CD4-positive, alpha-beta T cell treated with Interferon gamma for 1 hour (primary cell): ENCODE measurements around the gene RGS7.

Source experiments
- DNase-seq: peaks from one replicate; pipeline ENCODE4 v3.0.0-alpha.2; 2020

RGS7 gene

DNA sequence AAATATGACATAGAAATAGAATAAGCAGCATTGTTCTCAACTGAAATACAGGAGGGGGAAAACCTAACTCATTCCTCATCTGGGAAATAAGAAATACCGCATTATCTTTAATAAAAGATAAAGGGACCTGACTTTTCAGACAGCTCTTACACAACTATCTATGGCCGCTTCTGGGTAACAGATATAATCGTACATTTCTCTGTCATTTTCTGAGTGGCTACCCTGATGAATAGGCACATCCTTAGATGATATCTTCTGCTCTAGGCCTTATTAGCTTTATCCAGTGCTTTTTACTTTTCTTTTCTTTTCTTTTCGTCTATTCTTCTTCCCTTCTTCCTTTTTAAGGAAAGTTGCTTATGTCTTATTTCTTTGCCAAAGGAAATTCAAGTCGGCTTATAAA is 388.1 kb downstream of the RGS7 start:
- no peak for DNase-seq

DNA sequence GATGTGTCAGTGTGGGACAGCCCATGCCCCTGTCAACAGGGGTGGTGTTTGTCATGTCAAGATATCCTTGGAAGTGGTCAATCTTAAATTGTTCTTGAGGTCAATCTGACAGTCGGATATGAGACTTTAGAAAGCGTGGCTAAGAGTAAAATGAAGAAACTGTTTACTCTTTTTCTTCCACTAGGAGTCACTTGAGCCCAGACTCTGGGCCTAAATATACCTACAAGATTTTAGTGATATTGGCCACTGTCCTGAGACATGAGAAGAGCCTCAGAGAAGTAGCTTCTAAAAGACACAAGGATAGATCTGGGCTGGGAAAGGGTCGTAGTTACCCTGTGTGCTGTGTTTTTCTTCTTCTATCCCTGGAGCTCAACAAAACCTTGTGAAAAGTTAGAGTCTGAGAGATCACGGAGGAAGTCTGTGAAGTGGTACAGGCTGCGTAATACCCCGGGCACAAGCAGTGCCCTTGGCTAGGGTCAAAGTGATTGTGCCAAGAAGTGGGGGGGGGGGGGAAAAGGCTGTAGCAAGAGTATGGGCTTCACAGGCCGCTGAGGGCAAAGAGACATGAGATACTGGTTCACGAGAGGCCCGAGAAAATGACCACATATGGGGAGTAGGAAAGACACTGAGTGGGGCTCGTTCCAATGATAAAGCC is 389.8 kb downstream of the RGS7 start:
- DNase-seq: no peak

DNA sequence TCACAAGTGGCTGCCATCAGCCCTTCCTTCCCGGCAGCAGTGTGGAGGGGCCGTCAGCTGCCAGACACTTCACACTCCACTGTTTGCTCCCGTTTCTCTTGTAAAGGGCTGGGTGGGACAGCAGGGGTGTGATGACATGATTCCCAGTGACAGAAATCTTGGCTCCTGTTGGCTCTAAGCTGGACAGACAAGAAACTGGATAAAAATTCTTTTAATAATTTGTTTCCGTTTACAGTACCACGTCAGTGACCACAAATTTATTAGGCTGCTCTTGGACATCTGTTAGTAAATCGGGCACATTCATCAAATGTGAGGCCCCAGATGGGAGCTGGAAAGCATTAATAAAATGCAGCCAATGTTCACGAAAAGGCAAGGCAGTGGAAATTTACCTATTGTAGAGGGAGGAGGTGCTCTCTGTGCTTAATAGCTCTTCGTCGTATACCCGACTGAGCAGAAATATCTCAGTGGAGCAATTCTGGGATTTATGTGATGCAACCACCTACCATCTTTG is 391.4 kb downstream of the RGS7 start:
- DNase-seq: no peak

DNA sequence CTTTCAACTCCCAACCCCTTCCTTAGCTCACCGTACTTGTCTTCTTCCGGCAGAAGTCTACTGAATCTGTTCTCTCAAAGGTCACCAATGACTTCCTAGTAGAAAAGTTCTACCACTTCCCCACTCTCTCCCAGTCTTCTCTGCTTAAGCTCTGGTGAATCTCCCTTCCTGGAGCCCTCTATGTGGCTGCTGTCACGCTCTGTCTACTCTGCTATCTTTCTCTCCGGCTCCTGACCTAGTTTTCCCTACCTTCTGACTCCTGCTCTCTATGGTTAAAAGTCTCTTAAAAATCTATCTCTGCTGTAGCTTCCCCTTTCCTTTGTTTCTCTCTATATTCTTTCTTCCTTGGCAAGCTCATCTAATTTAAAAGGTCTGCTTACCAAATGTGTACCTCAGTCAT is 394.9 kb downstream of the RGS7 start:
- no peak for DNase-seq

DNA sequence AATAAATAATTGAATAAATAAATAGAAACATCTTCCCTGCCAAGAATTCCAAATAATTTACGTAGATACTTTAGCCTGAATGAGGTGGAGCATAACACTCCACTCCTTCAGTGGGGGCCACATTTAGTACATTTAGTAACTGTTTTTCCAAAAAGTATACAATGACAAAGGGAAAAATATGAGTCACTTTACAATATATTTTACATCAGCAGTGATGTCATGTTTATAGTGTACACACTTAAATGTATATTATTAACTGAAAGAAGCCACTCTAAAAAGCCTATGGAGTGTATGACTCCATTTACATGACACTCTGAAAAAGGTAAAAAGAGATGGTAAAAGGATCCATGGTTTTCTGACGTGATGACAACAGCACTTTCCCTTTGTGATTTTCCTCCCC is 400.6 kb downstream of the RGS7 start:
- DNase-seq: no peak

DNA sequence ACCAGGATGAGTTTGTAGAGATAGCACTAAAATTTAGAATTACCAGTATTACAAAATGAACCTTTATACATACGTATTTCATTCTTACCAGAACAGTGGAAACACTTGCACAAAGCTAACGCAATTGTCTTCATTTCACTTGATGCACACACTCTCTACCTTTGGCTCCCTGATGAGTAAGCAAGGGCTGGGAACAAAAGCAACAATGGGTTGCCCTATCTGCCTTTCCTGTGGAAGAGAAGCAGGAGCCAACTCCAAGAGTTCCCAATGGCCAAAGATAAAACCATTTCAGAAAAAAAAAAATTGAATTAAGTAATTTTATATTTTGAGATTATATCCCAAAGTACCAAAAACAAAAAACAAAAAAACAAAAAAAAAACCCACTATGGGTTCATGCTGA is 401.0 kb downstream of the RGS7 start:
- no peak for DNase-seq

DNA sequence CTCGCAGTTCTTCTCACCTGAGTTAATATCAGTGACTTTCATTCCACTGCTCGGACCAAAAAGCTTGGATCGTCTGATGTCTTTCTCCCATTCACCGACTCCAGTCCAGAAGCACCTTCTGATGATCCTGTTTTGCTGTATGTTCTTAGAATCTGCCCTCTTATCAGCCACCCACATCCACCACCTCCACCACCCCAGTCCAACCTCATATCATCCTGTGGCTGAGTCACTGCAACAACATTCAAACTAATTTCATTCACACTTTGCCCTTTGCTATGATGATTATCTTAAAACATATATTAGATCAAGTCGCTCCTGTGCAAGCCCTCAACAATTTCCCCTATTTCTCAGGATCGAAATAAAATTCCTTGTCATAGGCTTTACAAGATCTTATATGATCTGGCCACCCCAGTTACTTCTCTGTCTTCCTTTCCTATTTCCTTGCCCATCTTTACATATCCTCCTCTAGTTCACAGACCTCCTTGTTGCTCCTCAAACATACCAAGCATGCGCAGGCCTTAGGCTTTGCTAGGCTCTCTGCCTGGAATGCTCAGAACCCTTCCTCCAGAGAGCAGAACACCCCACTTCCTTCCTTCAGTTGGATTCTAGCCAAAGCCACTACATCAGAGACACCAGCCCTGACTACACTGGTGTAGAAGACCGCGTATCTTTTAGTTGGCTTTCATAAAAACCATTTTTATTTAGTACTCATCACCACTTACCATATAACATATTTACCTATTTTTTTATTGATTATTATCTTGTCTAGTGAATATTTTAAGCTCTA is 409.4 kb downstream of the RGS7 start:
- DNase-seq: no peak

DNA sequence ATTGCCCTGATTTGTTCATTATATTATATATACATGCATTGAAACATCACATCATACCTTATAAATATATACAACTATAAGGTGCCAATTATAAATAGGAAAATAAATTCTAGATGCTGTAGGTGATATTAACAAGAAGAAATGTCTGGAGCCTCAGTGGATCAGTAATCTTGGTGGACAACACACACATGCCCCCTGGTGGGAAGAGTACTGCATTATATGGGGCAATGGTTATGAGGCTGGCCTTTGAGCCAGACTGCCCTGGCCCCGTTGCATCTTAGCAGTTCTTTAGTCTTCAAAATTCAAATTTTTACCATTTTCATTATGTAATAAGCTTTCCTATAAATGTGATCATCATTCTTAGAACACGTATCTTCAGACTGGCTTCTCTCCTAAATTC is 410.1 kb downstream of the RGS7 start:
- DNase-seq: no peak

DNA sequence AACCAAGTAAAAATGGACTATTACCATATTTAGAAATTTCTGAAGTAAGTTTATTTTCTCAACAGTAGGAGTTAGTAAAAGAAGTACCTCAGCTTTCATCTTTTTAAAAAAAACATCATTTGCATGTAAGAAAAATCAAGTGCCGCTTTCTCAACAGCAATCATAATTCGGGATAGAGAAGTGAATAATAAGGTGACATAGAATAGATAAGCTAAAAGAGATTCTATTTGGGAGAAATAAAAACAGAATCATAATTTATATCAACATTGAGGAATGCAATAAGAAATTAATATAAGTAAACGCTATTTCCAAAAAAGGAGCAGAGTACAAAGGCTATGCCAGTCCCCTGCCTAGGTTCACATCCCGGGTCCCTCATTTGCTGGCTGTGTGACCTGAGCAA is 414.1 kb downstream of the RGS7 start:
- DNase-seq: no peak

DNA sequence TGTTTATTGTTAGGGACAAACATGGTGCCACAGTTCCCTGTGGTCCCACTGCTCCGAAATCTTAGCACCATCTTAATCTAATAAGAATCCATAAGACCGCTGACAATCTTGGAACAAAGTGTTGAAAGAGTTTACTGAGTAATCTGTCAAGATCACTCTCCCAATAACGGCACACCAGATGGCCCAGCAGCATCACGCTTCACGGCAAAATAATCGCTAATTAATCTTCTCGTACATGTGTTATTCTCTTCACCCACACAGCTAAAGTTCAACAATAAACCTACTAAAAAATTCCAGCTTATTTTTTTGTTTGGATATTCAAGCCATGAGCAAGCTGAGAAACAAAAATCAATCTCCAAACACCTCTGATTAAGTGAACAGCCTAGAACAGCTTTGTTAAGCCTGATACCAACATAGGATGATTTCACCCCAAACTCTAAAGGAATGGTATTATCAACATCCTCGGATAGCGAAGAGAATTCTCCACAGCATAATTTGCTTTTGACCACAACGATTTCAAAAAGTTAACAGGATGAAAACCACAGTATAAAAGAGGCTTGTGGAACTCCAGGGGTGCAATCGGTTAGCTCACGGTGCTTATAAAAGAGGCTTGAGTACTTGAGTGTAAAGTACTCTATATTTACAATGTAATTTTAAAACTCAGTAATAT is 415.2 kb downstream of the RGS7 start:
- DNase-seq: no peak

DNA sequence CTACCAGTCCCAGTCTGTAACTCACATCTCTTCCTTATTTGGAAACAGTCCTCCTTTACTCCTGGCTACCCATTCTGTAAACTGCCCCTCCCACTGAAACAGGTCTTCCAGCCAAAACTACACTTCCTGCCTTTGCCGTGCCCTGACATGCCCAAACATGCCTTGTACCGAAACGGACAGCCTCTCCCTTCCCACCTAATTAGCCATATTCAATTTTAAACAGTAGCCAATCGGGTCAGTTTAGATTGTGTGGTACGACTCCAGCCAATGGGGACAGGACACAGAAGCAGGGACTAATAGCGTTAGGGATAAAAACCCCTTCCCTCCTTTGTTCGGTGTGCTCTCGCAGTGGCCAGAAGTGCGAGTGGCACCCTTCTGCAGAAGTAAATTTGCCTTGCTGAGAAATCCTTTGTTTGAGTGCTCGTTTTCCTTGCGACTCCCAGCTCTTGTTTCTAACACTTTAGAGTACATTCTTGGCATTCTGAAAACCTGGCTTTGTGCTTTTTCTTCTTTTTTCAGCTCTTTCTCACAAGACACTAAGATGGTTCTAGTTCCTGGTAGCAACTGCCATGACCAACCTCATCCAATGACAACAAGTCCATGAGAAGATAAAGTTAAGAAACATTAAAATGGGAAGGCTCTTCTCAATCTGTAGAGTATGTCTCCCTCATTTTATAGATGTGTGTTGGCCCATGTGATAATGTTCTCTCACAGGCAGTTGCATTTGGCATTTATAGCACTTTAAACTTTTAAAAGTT is 419.9 kb downstream of the RGS7 start:
- no peak for DNase-seq

DNA sequence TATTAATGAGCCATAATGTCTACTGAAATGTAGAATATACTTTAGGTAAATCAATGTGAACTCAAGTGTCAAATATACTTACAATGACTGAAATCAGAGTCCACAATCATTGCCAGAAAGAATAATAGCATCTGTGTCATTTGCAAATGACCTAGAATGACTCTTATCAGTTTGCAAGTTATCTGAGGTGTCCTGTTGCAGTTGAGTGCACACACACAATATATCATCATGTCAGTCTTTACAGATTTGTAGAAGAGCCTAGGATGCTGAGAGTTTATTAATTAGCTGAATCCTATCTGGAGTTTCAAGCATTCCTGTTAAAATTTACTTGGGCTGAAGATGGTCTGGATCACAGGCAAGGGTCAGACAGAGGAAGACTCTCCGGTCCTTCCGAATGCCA is 421.1 kb downstream of the RGS7 start:
- no peak for DNase-seq

DNA sequence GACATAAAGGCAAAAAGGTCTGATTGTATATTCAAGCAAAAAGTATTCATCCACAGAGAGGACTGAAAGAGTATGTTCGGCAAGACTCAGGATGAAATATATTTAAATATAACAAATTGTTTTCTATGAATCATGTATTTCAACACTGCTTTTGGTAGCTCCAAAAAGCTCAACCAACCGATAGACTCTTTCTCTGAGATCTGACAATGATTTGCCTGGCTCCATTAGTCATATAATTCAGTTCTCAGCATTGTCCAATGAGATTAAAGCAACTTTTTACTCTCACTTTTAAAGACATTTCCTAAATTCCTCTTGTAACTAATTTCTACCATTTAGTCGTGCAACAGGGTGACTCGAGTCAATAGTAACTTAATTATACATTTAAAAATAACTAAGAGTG is 426.0 kb downstream of the RGS7 start:
- DNase-seq: no peak

DNA sequence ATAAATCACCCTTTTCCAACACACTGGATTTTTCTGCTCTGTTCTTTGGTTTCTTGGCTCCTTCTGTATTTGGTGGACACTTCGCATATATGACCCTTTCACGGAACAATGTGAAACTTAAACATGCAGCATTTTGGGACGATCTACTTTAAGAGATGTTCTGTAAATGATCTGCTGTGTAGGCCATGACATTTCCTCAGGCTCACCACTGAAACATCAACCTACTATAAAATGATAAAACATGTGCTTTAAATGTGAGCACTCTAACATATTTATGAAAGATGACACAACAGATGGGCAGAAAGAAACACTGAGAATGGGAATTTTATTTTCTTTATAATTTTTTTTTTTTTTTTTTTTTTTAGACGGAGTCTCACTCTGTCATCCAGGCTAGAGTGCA is 428.7 kb downstream of the RGS7 start:
- DNase-seq: no peak

DNA sequence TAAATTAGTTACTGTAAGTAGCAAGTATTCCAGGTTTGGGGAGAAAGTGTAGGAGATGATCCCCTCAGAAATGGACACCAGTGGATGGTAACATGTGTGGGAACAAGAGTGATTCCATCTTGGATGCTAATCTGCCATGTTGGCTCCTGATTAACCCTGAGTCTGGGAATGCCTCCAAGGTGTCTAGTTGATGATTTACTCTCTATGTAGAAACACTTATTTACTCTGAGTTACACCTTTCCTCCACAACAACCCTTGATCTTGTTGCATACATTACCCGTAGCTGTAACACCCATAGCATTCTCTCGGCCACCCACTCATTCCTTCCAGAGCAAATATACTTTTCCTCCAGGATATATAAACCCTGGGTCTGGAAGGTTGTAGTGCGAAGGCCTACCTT is 429.2 kb downstream of the RGS7 start:
- no peak for DNase-seq

DNA sequence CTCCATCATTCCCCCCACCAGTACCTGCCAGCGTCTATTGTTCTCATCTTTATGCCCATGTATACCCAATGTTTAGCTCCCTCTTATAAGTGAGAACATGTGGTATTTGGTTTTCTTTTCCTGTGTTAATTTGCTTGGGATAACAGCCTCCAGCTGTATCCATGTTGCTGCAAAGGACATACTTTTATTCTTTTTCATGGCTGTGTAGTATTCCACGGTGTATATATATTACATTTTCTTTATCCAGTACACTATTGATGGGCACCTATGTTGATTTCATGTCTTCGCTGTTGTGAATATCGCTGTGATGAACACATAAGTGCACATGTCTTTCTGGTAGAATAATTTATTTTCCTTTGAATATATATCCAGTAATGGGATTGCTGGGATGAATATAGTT is 431.7 kb downstream of the RGS7 start:
- no peak for DNase-seq

DNA sequence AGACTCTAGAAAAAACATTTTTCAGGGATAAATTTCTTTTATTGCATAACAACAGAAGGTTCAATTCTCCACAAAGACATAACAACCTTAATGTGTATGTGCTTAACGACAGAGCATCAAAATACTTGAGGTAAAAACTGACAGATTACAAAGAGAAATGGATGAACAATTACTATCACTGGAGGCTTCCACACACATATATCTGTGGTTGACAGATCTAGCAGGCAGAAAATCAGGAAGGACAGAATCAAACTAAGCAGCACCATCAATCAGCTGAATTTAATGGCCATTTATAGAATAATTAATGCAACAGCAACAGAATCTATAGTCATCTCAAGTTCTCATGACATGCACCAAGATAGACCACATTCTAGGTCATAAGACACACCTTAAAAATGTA is 439.0 kb downstream of the RGS7 start:
- DNase-seq: no peak

DNA sequence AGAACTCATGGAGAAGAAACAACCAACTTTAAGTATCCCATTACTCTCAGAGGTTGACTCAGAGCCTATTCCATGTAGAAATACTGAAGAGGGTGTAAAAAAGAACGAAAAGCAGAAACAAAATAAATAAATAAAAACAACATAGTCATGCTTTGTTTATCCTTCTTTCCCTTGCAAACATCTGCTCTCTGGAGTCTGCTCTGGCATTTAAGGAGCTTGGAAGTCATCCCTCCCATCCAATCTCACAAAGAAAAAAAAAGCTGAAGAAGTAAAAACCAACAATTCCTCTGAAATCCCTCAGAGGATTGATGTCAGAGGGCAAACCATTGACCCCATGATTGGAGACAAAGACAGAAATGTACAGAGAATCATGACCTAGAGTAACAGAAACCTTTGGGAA is 442.5 kb downstream of the RGS7 start:
- DNase-seq: no peak

DNA sequence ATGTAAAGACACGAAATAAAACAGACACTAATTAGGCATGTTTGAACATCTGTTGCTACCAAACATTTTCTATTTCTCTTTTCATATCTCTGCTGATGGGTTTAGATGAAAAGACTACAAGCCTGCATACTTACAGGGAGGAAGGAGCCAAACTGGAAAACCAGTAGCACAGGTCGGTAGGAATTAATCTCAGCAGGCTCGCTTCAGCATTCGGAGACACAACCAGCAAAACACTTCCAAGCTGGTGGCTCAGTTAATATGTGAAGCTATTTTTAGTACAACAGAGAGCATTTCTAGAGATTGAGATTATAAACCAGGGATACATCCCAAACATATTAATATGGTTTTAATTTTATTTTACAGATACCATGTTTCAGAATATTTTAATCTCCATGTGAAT is 444.2 kb downstream of the RGS7 start:
- no peak for DNase-seq

DNA sequence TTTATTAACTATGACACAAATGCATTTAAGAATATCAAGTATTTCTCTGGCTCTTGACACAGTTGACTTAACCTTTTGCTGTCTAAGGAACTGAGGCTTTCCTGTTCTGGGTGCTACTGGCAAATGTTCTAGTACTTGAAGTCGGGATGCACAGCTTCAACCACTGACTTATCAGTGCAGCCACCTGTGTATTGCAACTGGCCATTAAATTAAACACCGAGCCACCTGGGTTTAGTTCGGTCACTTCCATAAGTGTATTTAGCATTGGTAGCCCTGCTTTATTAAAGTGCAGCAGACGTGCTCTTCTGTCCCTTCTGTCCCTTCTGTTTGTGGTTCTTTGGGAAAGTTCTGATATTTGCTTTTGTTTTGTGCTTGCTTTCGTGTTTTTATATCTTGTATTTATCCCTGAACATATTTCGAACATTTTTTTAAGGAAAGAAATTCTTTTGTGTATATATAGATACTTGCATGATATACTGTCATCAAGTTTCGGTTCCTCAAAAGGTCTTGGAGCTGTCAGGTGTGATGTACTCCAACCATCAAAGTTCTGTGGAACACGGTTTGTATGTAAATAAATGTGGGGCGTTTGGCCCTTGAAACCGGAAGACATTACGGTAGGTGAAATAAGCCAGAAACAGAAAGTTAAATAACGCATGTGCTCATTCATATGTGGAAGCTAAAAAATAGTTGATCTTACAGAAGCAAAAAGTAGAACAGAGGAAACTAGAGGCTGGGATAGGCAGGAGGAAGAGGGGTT is 447.1 kb downstream of the RGS7 start:
- no peak for DNase-seq

DNA sequence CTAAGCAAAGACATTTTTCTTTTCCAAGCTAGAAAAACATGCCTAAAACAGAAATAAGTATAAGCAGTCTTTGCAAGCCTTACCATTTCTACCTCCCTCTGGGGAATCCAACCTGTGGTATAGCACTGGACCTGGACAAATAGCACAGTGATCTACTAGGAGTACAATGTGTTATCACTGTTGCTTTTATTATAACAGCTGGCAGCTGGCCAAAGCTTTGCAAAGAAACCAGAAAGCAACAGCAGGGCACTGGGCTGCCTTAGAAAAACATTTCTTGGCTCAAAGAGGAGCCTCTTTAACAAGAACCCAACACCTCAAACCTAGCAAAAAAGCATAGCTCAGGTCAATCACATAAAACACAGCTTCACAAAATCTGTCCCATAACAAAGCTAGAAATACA is 450.5 kb downstream of the RGS7 start:
- DNase-seq: no peak

DNA sequence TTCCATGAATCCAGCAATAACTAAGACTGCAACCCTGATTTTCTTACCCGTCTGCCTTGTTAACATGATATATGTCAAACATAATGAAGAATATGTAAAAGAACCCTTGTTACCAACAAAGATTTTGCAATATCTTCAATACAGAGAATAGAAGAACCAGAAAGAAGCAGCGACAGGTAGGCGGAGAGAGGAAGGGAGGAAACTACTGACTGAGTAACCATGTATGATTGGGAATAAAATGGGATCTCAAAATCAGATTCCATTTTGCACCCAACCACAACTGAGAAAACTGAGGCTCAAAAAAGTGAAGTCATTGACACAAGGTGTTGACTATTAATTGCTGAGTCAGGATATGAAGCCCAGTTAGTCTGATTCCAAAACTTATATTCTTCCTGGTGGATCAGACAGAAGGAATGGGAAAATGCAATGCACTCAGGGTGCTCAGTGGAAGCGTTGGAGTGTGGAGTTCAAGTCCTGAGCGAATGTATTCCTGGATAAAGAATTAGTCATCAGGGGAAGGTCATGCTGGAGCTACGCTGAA is 451.7 kb downstream of the RGS7 start:
- no peak for DNase-seq
